Measurements from ENCODE around the gene NRIP3. TPM values are rescaled to one million over a fixed set of nuclear protein-coding genes. Genes with fewer than 3 reads are reported as not detected.

NRIP3 gene
- total and polyA plus RNA-seq, 11 donors: 0.23 to 3.4 (median 0.58) TPM

GRCh38 chr11:8971196-8971923 is 32.4 kb downstream of the NRIP3 start:
- Histone ChIP-seq H3K36me3 (peaks cover 0 to 6% (median 0%) of the 10 kb centered on the region in 9 donors), H3K9me3 (no peaks in the 10 kb centered on the region), H3K27me3 (no peaks in the 10 kb centered on the region), H3K27ac (no peak overlapping the region), H3K4me3 (no peak overlapping the region), H3K4me1 (no peaks in the 10 kb centered on the region)
- intact Hi-C loops (cut with DNase I): no loop called here
- no peak for ATAC-seq
- DNase-seq: no peak
- 84 to 95% (median 90%) methylated on average over 2 of the region's 2 CpGs for WGBS, 4 donors
- TF ChIP-seq CTCF (IDR thresholded peaks at IDR 0.05): no peak
- no peak for TF ChIP-seq POLR2A (IDR thresholded peaks at IDR 0.05)

GRCh38 chr11:8967184-8967583 is 36.6 kb downstream of the NRIP3 start:
- no peaks in the 10 kb centered on the region for H3K27me3 ChIP-seq
- no peak overlapping the region for H3K4me3 ChIP-seq
- intact Hi-C loops (cut with DNase I): loop anchor here in 5 of 10 donors (5.0 to 10.0 kb wide), 4 partner anchors 150 to 495 kb away; partner anchors contain the start of genes RPL27A (in 2 of the 5), TRIM66 (in 2 of the 5) and ZNF143 (in 1 of the 5)
- no peak overlapping the region for H3K27ac ChIP-seq
- H3K4me1 ChIP-seq: peaks cover 0 to 28% (median 23%) of the 10 kb centered on the region in 12 donors
- peaks cover 0 to 6% (median 0%) of the 10 kb centered on the region in 9 donors for H3K36me3 ChIP-seq
- TF ChIP-seq CTCF (IDR thresholded peaks at IDR 0.05): no peak
- TF ChIP-seq POLR2A (IDR thresholded peaks at IDR 0.05): no peak
- H3K9me3 ChIP-seq: no peaks in the 10 kb centered on the region
- DNase-seq (no peak), ATAC-seq (no peak)
- WGBS, 4 donors: 79 to 84% (median 82%) methylated on average over 8 of the region's 8 CpGs

GRCh38 chr11:8964324-8965320 is 39.2 kb downstream of the NRIP3 start, which contains the start of gene TMEM9B:
TMEM9B (minus strand) TSS chr11:8964442; CDS start chr11:8964313, 129 bp downstream.
- Histone ChIP-seq H3K9me3 (no peaks in the 10 kb centered on the region), H3K4me1 (peaks cover 0 to 37% (median 25%) of the 10 kb centered on the region in 12 donors), H3K4me3 (peak within 1 kb of the TSS; percentile 61 to 97 (median 80)), H3K36me3 (peaks cover 0 to 14% (median 1%) of the 10 kb centered on the region in 9 donors), H3K27me3 (no peaks in the 10 kb centered on the region), H3K27ac (peak within 1 kb of the TSS; percentile 88 to 99 (median 95))
- intact Hi-C loops (cut with DNase I): loop anchor here in 9 of 10 donors (2.0 to 10.0 kb wide), 9 partner anchors 47 to 498 kb away; partner anchors contain the start of genes AKIP1 (in 6 of the 9), RPL27A (in 5 of the 9), TRIM66 (in 5 of the 9) and ZNF143 (in 1 of the 9)
- WGBS, 4 donors: 0 to 1% (median 1%) methylated on average over 45 to 67 of the region's 67 CpGs
- DNase-seq (peak; percentile 92 to 96 (median 95)), ATAC-seq (peak; percentile 90 to 97 (median 96))
- no peak for TF ChIP-seq CTCF (IDR thresholded peaks at IDR 0.05)
- peak in 1 of 2 donors; percentile 86 for TF ChIP-seq POLR2A (IDR thresholded peaks at IDR 0.05)

Measured in heart left ventricle (tissue), 16 donors.